HG02678 (cell line): ENCODE results near the gene BHLHE41.

Experiments used
- ATAC-seq: cut with Tn5 transposase; IDR thresholded peaks from one replicate; pipeline ENCODE4 v1.9.1; 2021; ENCODE audit warnings: mild to moderate bottlenecking, moderate library complexity; ENCODE audit not compliant: unreplicated experiment

The BHLHE41 gene

GRCh38 chr12:26116829-26117715 is 7.8 kb downstream of the BHLHE41 start:
- no peak for ATAC-seq

- ATAC-seq: no peak
These were observed 10.0 kb downstream of the BHLHE41 start for GRCh38 chr12:26114720-26115401.

- ATAC-seq: peak; percentile 78
These were observed 10.8 kb downstream of the BHLHE41 start for GRCh38 chr12:26113853-26114719.

- ATAC-seq: no peak
These were observed 11.6 kb downstream of the BHLHE41 start for GRCh38 chr12:26113181-26113654.

- ATAC-seq: no peak
These were observed 12.1 kb downstream of the BHLHE41 start for GRCh38 chr12:26112703-26113147.

- ATAC-seq: no peak
These were observed 12.6 kb downstream of the BHLHE41 start for GRCh38 chr12:26112232-26112631.

- ATAC-seq: no peak
These were observed 15.4 kb downstream of the BHLHE41 start for GRCh38 chr12:26109343-26109881.

- no peak for ATAC-seq
These were observed 15.9 kb downstream of the BHLHE41 start for GRCh38 chr12:26108915-26109314.

GRCh38 chr12:26106347-26106746 is 18.5 kb downstream of the BHLHE41 start:
- no peak for ATAC-seq

- ATAC-seq: no peak
These were observed 21.9 kb downstream of the BHLHE41 start for GRCh38 chr12:26102953-26103352.

GRCh38 chr12:26101763-26102162 is 23.1 kb downstream of the BHLHE41 start:
- ATAC-seq: no peak

GRCh38 chr12:26101350-26101734 is 23.5 kb downstream of the BHLHE41 start:
- no peak for ATAC-seq

GRCh38 chr12:26100666-26101349 is 24.0 kb downstream of the BHLHE41 start:
- ATAC-seq: no peak

- ATAC-seq: peak; percentile 92
These were observed 27.6 kb downstream of the BHLHE41 start for GRCh38 chr12:26097046-26097878.

GRCh38 chr12:26096036-26096435 is 28.8 kb downstream of the BHLHE41 start:
- ATAC-seq: no peak

- no peak for ATAC-seq
These were observed 29.7 kb downstream of the BHLHE41 start for GRCh38 chr12:26095186-26095585.

GRCh38 chr12:26092346-26093105 is 32.3 kb downstream of the BHLHE41 start:
- ATAC-seq: no peak

- ATAC-seq: no peak
These were observed 33.0 kb downstream of the BHLHE41 start for GRCh38 chr12:26091822-26092221.
